OCI-LY1 (cell line): ENCODE results near the gene EXOC6B.

ENCODE experiments used
- H2AFZ ChIP-seq: fragments of 200-600 bp; sonication (generic), shearing (Covaris generic); 2 replicates; pipeline ENCODE4 v1.6.0; 2014; ENCODE audit warnings: antibody characterized with exemption, mild to moderate bottlenecking, low read length
- H3F3A ChIP-seq: fragments of 200-600 bp; sonication (generic), shearing (Covaris generic); 2 replicates; pipeline ENCODE4 v1.6.0; 2014; ENCODE audit warnings: mild to moderate bottlenecking, antibody characterized with exemption, low read length, moderate library complexity; ENCODE audit not compliant: insufficient read depth
- H3K27ac ChIP-seq: fragments of 200-600 bp; sonication (generic); 2 replicates; pipeline ENCODE4 v1.5.1; 2014; ENCODE audit warnings: low read length, mixed run types, mild to moderate bottlenecking, low read depth; ENCODE audit not compliant: poor library complexity, severe bottlenecking
- H3K27me3 ChIP-seq: fragments of 200-600 bp; sonication (generic); 2 replicates; pipeline ENCODE4 v1.6.0; 2014; ENCODE audit warnings: antibody characterized with exemption, mild to moderate bottlenecking, low read length, moderate library complexity; ENCODE audit not compliant: insufficient read depth
- H3K36me3 ChIP-seq: fragments of 200-600 bp; sonication (generic); 2 replicates; pipeline ENCODE4 v1.6.1; 2014; ENCODE audit warnings: mild to moderate bottlenecking, antibody characterized with exemption, low read length, moderate library complexity, mixed read lengths; ENCODE audit not compliant: insufficient read depth
- H3K4me1 ChIP-seq: fragments of 200-600 bp; sonication (generic); 2 replicates; pipeline ENCODE4 v1.5.1; 2014; ENCODE audit warnings: mild to moderate bottlenecking, low read length, moderate library complexity; ENCODE audit not compliant: insufficient read depth, severe bottlenecking
- H3K4me2 ChIP-seq: fragments of 200-600 bp; sonication (generic), shearing (Covaris generic); 2 replicates; pipeline ENCODE4 v1.6.1; 2014; ENCODE audit warnings: low read length
- H3K4me3 ChIP-seq: fragments of 200-600 bp; sonication (generic); 2 replicates; pipeline ENCODE4 v1.5.1; 2014; ENCODE audit warnings: low read length, low read depth, mild to moderate bottlenecking, mixed read lengths; ENCODE audit not compliant: poor library complexity, severe bottlenecking
- H3K79me2 ChIP-seq: fragments of 200-600 bp; shearing (Covaris generic); 2 replicates; pipeline ENCODE4 v1.6.1; 2016; ENCODE audit warnings: mixed run types, low read length, mixed read lengths; ENCODE audit not compliant: insufficient read depth
- H3K9ac ChIP-seq: fragments of 200-600 bp; sonication (generic), shearing (Covaris generic); 2 replicates; pipeline ENCODE4 v1.6.1; 2014; ENCODE audit warnings: mild to moderate bottlenecking, low read length, mixed read lengths
- H3K9me2 ChIP-seq: fragments of 200-600 bp; sonication (generic), shearing (Covaris generic); 2 replicates; pipeline ENCODE4 v1.6.1; 2014; ENCODE audit warnings: low read depth, mild to moderate bottlenecking, low read length, mixed read lengths
- H3K9me3 ChIP-seq: fragments of 200-600 bp; shearing (Covaris generic); 2 replicates; pipeline ENCODE4 v1.6.1; 2014; ENCODE audit warnings: low read length, mixed read lengths
- H4K20me1 ChIP-seq: fragments of 200-600 bp; sonication (generic), shearing (Covaris generic); 2 replicates; pipeline ENCODE4 v1.6.0; 2016; ENCODE audit warnings: mild to moderate bottlenecking, low read length; ENCODE audit not compliant: insufficient read depth
- EZH2 ChIP-seq: fragments of 200-600 bp; sonication (generic), shearing (Covaris generic); IDR thresholded peaks from 2 replicates; pipeline ENCODE4 v1.8.0; 2017; ENCODE audit warnings: borderline replicate concordance, mixed run types, mild to moderate bottlenecking, antibody characterized with exemption, low read length, moderate library complexity, mixed read lengths
- TF ChIP-seq, protein P1 (sequence below): fragments of 200-600 bp; sonication (generic), shearing (Covaris generic); IDR thresholded peaks from 2 replicates; pipeline ENCODE4 v1.5.1; 2017; ENCODE audit warnings: mild to moderate bottlenecking, antibody characterized with exemption, low read length, moderate library complexity, mixed read lengths

The EXOC6B gene

DNA sequence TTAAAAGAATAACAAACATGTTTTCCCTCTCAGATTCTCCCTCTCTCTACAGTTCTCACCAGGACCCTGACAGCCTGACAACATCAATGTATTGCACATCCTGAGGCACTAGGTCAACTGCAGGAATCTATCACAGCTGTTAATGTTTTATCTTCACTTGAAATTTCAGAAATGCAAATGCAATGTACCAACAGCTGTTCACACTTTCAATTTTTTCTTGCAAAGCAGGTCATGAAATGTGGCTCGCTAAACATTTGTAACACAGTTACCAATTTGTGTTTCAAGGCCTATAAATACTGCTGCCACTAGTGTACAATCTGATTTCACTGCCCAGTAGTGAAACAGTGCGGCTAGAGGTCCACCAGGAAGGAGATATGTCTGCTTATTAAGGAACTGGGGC, 147.8 kb downstream of the EXOC6B start:
- Histone ChIP-seq H3K9me2 (no peaks in the 10 kb centered on the region), H3K4me1 (no peaks in the 10 kb centered on the region), H2AFZ (no peak overlapping the region), H3K79me2 (no peaks in the 10 kb centered on the region), H3K36me3 (no peaks in the 10 kb centered on the region), H4K20me1 (no peaks in the 10 kb centered on the region), H3K9me3 (no peaks in the 10 kb centered on the region), H3K9ac (no peak overlapping the region), H3K4me3 (no peak overlapping the region), H3K4me2 (no peak overlapping the region), H3F3A (no peaks in the 10 kb centered on the region), H3K27ac (no peak overlapping the region), H3K27me3 (no peaks in the 10 kb centered on the region)
- no peak for TF ChIP-seq EZH2

DNA sequence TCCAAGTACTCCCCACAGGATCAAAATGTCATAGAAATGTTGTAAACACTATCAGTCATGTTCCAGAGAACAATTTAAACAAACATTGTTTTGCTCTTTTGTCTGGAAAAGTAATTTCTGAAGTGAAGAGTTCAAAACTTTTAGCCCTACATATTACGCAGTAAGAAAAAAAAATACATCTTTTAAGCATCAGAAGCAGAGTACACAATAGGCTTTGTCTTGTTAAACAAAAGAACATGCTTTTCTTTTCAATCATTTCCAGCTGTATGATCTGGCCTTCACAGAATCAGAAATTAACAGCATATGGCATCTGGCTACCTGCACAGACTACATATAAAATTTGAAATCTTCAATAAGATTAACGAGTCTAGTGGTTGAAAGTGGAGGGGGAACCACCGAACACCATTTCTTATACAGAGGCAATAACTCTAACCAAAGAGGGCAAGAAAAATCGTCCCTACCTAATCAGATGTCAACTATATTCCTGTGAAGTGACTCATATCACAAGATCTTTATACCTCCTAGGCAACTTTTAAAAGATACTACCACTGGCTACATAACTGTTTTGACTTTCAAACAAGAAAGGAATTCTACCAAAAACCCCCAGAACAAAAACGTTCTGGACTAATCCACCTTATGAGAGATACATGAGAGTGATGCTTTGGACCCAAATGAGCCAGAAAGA, 149.3 kb downstream of the EXOC6B start:
- Histone ChIP-seq H3K36me3 (no peaks in the 10 kb centered on the region), H3K9me2 (no peaks in the 10 kb centered on the region), H3K27me3 (no peaks in the 10 kb centered on the region), H3K27ac (no peak overlapping the region), H3K4me1 (no peaks in the 10 kb centered on the region), H3K9ac (no peak overlapping the region), H3K9me3 (no peaks in the 10 kb centered on the region), H3K4me3 (no peak overlapping the region), H4K20me1 (no peaks in the 10 kb centered on the region), H3K79me2 (no peaks in the 10 kb centered on the region), H3K4me2 (no peak overlapping the region), H3F3A (no peaks in the 10 kb centered on the region), H2AFZ (no peak overlapping the region)
- TF ChIP-seq, protein P1, sequence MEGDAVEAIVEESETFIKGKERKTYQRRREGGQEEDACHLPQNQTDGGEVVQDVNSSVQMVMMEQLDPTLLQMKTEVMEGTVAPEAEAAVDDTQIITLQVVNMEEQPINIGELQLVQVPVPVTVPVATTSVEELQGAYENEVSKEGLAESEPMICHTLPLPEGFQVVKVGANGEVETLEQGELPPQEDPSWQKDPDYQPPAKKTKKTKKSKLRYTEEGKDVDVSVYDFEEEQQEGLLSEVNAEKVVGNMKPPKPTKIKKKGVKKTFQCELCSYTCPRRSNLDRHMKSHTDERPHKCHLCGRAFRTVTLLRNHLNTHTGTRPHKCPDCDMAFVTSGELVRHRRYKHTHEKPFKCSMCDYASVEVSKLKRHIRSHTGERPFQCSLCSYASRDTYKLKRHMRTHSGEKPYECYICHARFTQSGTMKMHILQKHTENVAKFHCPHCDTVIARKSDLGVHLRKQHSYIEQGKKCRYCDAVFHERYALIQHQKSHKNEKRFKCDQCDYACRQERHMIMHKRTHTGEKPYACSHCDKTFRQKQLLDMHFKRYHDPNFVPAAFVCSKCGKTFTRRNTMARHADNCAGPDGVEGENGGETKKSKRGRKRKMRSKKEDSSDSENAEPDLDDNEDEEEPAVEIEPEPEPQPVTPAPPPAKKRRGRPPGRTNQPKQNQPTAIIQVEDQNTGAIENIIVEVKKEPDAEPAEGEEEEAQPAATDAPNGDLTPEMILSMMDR = no peak
- no peak for TF ChIP-seq EZH2

DNA sequence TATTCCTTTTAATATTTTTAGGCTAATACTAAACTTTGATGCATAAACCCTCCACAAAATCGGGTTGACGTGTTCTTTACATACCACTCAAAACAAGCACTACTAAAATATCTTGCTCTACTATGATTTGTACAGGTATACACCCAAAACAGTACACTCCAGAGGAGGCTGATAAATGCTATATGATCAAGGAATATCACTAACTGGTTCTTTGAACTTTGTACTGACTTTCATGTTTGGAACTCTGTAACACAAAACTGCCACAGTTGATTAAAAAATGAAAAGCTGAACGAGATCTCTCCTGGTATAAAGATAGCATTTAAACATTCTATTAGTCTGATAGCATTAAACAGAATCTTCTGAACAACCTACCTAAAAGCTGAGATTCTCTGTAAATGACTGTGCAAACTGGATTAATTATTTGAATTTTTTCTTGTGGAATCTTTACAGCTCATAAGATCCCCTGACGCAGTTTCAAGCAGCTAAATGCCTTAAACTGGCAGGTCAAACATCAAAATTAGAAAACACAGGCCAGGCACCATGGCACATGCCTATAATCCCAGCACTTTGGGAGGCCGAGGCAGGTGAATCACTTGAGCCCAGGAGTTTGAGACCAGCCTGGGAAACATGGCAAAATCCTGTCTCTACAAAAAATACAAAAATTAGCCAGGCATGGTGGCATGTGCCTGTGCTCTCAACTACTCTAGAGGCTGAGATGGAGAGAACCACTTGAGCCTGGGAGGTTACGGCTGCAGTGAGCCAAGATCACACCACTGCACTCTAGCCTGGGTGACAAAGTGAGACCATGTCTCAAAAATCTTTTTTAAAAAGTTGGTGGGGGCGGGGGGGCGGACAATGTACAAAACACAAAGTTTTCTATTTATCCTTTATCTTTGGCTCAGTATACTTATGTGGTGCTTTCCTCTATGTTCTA, 150.6 kb downstream of the EXOC6B start:
- no peaks in the 10 kb centered on the region for H3K36me3 ChIP-seq
- H3K9me3 ChIP-seq = no peaks in the 10 kb centered on the region
- TF ChIP-seq, protein P1 = no peak
- no peak for TF ChIP-seq EZH2
- H3K4me2 ChIP-seq = no peak overlapping the region
- no peak overlapping the region for H3K27ac ChIP-seq
- no peaks in the 10 kb centered on the region for H3K9me2 ChIP-seq
- no peaks in the 10 kb centered on the region for H4K20me1 ChIP-seq
- no peaks in the 10 kb centered on the region for H3K79me2 ChIP-seq
- H2AFZ ChIP-seq = no peak overlapping the region
- H3K9ac ChIP-seq = no peak overlapping the region
- no peaks in the 10 kb centered on the region for H3F3A ChIP-seq
- H3K27me3 ChIP-seq = no peaks in the 10 kb centered on the region
- H3K4me3 ChIP-seq = no peak overlapping the region
- H3K4me1 ChIP-seq = no peaks in the 10 kb centered on the region
